Raji (cell line): ENCODE results near the gene RAVER1.

Source experiments
- POLR2A ChIP-seq: IDR thresholded peaks from 2 replicates; pipeline ENCODE4 v1.6.1; 2011; ENCODE audit warnings: low read depth, low read length, control low read depth; ENCODE audit not compliant: insufficient read depth

Gene RAVER1

DNA sequence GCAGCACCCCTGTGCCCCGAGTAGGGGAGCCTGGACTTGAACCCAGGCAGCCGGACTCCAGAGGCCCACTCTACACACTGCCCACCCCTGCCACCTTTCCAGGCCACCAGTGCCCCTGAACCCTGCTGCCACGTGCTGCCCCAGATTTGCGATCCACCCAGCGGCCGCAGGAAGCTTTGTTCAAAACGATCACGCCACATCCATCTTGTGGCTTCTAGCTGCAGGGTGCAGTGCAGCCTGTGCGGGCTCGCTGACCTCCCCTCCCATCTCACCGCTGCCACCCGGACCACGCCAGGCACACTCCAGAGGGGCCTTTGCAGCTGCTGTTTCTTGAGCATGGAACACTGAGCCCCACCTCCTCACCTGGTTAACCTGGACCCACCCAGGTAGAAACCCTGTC is 3.8 kb downstream of the RAVER1 start:
- no peak for TF ChIP-seq POLR2A

GRCh38 chr19:10328558-10329429 is 4.5 kb downstream of the RAVER1 start:
- TF ChIP-seq POLR2A = no peak

- no peak for TF ChIP-seq POLR2A
Measured at GRCh38 chr19:10327793-10328192, 5.5 kb downstream of the RAVER1 start.

GRCh38 chr19:10325732-10326131 is 7.6 kb downstream of the RAVER1 start:
- TF ChIP-seq POLR2A = no peak

GRCh38 chr19:10321874-10322835 is 11.2 kb downstream of the RAVER1 start:
- no peak for TF ChIP-seq POLR2A

DNA sequence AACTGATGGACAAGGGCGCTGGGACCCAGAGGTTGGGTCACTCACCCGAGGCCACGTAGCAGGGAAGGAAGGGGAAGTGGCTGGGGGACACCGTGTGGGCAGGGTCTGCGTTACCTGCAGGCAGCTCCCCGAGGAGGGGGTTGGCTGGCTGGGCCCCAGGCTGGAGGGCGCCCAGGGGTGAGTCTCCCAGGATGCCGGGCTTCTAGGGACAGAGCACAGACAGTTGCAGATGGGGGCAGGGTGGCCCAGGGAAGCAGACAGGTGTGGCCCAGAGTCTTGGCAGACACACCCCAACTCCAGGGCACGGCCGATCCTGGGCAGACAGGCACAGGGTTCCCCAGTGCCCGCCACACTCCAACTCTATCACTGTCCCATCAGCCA is 11.9 kb downstream of the RAVER1 start:
- TF ChIP-seq POLR2A = no peak

DNA sequence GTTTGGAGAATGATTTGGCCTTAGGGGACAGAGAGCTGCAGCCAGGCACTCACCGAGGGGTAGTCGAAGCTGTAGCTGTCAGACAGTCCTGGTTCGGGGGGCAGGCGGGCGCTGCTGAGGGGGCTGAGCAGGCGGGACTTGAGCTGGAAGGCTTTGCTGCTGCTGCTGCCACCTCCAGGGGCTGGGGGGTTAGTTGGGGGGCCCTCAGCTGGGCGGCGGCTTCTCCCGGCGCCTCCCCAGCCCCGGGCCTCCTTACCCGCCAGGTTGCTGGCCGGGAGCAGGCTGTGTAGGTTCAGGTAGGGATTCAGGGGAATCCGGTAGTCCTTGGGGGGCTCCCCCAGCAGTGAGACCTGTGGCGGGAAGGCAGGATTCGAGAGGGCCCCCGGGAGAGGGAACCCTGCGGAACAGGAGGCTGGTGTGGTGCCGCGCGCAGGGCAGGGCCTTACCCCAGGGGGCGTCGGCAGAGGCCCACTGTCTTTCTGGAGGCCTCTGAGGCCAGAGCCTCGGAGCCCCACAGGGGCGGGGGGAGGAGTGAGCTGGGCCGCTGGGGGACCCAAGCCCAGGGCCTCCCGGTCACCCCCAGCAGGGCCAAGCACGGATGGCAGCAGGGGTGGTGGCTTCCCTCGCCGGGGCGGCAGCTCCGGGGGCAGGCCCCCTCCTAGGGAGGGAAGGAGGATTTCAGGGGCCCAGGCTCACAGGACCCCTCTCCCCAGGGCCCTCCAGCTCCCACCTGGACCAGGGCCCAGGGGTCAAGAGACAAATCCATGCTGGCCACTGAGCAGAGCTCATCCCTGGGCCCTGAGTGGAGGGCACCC is 12.5 kb downstream of the RAVER1 start:
- TF ChIP-seq POLR2A = no peak

GRCh38 chr19:10318807-10319682 is 14.3 kb downstream of the RAVER1 start:
- no peak for TF ChIP-seq POLR2A

- no peak for TF ChIP-seq POLR2A
Measured at GRCh38 chr19:10317857-10318462, 15.4 kb downstream of the RAVER1 start.

DNA sequence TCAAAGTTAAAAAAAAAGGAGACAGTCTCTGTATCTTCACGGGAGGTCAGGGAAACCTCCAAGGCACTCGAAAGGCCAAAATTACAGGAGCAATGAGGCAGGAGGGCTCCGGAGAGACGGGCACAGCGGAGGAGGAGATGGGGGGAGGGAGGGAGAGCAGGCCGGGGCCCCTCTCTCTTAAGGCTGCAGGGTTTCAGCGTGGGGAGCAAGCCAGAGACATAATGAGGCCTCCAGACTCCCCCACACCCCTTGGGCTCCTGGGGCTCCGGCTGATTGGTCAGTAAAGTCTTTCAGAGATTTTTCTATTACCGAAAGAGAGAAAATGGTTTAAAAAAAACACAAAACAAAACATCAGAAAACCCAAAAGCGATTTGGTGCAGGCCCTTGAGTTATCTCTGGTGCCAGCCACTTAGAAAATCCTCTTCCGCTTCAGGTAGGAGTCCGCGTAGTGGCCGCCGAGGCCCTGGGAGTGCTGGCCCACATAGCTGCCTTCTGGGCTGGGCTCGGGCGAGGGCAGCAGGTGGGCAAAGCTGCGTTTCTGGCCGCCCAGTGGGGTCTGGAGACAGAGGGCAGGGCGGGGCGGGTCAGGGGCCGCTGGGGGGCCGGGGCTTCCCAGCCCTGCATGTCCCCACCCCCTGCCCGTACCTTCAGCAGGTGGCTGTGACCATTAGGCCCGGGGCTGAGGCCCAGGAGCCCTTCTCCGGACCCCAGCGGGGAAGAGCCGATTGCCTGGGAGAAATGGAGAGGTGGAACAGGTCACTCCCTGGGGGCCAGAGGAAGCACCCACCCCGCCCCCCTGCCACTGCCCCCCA is 16.1 kb downstream of the RAVER1 start:
- TF ChIP-seq POLR2A = no peak

DNA sequence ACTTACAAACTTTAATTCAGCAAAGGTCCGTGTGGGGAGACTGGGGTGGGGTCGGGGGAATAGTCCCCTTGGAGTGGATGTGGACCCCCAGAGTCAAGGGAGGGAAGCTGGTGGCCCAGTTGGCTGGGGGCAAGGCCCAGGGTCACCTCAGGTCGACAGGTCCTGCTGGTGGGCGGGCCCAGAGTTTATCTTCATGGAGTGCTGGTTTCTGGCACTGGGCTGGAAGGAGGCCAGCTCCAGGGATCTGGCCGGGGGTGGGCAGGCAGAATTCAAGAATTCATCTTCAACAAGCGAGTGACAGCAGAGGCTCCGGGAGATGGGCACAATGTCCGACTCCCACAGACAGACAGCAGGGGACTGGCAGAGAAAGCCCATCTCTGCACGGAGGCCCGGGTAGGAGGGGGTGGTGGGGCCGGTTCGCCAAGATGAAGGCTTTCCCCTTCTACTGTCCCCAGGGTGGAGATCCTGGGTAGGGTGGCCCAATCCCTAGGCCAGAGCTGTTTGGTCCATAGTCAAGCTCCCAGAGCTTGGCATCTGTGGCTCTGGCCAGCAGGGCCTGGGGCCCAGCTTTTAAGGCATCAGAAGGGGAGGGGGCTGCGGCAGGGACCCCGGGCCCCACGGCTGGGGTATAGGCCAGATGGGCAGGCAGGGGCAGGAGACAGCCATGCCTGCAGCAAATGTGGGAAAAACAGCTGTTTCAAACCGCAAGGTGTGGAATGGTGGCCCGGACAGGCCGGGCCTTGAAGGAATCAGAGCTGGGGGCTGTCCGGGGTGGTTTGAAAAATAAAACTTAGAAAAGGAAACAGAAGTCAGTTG is 16.9 kb downstream of the RAVER1 start:
- TF ChIP-seq POLR2A = no peak
